ENCODE measurements around the gene KDM8. TPM values are rescaled to one million over a fixed set of nuclear protein-coding genes. Genes with fewer than 3 reads are reported as not detected.
"Not testable (repeated sequence)": the region's sequence is repeated elsewhere in the genome, so short reads cannot be mapped to it uniquely, and the experiment has no call there.

KDM8 gene
- total RNA-seq, 4 donors from 2014 or later, result 0.56 to 4.4 (median 2.5) TPM

GRCh38 chr16:27259710-27260109 lies 56.4 kb downstream of the KDM8 start:
- WGBS, 2 donors, result 80 to 87% methylated on average over 3 to 4 of the region's 4 CpGs
- DNase-seq, result no peak
- peak overlapping the region in 3 of 4 donors; percentile 80 to 85 (median 81) for H3K27ac ChIP-seq

GRCh38 chr16:27262904-27263423 lies 59.6 kb downstream of the KDM8 start:
- H3K36me3 ChIP-seq; H3K9me3 ChIP-seq; H3K4me3 ChIP-seq; H3K27me3 ChIP-seq; intact Hi-C loops (cut with DNase I); H3K27ac ChIP-seq; DNase-seq: not testable (repeated sequence)
- H3K4me1 ChIP-seq, result peaks cover 7 to 67% (median 23%) of the 10 kb centered on the region in 3 donors
- WGBS, 2 donors, result 89 to 90% methylated on average over 2 of the region's 2 CpGs

More at GRCh38 chr16:27259710-27260109, 56.4 kb downstream of the KDM8 start:
- H3K4me1 ChIP-seq, result peaks cover 14 to 91% (median 24%) of the 10 kb centered on the region in 3 donors
- no peaks in the 10 kb centered on the region for H3K9me3 ChIP-seq
- no peak for TF ChIP-seq POLR2A (IDR thresholded peaks at IDR 0.05)
- no peak for TF ChIP-seq CTCF (IDR thresholded peaks at IDR 0.05)
- H3K27me3 ChIP-seq, result no peaks in the 10 kb centered on the region
- intact Hi-C loops (cut with DNase I), result no loop called here
- H3K36me3 ChIP-seq, result peaks cover 0 to 26% (median 0%) of the 10 kb centered on the region in 3 donors
- H3K4me3 ChIP-seq, result no peak overlapping the region

- no peak for TF ChIP-seq POLR2A (IDR thresholded peaks at IDR 0.05)
- no peak for TF ChIP-seq CTCF (IDR thresholded peaks at IDR 0.05)
- H3K27me3 ChIP-seq, result no peaks in the 10 kb centered on the region
- DNase-seq, result no peak
- peak overlapping the region in 3 of 4 donors; percentile 33 to 57 (median 41) for H3K27ac ChIP-seq
- H3K9me3 ChIP-seq, result no peaks in the 10 kb centered on the region
- peaks cover 4 to 62% (median 18%) of the 10 kb centered on the region in 3 donors for H3K4me1 ChIP-seq
- WGBS, 2 donors, result 38 to 48% methylated on average over 6 of the region's 6 CpGs
- H3K36me3 ChIP-seq, result no peaks in the 10 kb centered on the region
- H3K4me3 ChIP-seq, result no peak overlapping the region
- intact Hi-C loops (cut with DNase I), result no loop called here
Observed at GRCh38 chr16:27264151-27264550, 60.8 kb downstream of the KDM8 start.

GRCh38 chr16:27265982-27266381 lies 62.7 kb downstream of the KDM8 start:
- H3K36me3 ChIP-seq, result no peaks in the 10 kb centered on the region
- H3K27me3 ChIP-seq, result no peaks in the 10 kb centered on the region
- TF ChIP-seq CTCF (IDR thresholded peaks at IDR 0.05) (no peak), POLR2A (IDR thresholded peaks at IDR 0.05) (no peak)
- DNase-seq, result no peak
- intact Hi-C loops (cut with DNase I), result no loop called here
- H3K9me3 ChIP-seq, result no peaks in the 10 kb centered on the region
- peaks cover 11 to 52% (median 17%) of the 10 kb centered on the region in 3 donors for H3K4me1 ChIP-seq
- no peak overlapping the region for H3K27ac ChIP-seq
- WGBS, 2 donors, result 83 to 95% methylated on average over 1 of the region's 1 CpG
- H3K4me3 ChIP-seq, result no peak overlapping the region

- no peak overlapping the region for H3K27ac ChIP-seq
- TF ChIP-seq CTCF (IDR thresholded peaks at IDR 0.05) (no peak), POLR2A (IDR thresholded peaks at IDR 0.05) (no peak)
- no peaks in the 10 kb centered on the region for H3K27me3 ChIP-seq
- WGBS, 2 donors, result 78 to 89% methylated on average over 8 of the region's 8 CpGs
- H3K4me3 ChIP-seq, result no peak overlapping the region
- DNase-seq, result no peak
- H3K4me1 ChIP-seq, result peaks cover 11 to 43% (median 12%) of the 10 kb centered on the region in 3 donors
- intact Hi-C loops (cut with DNase I), result no loop called here
- H3K36me3 ChIP-seq, result no peaks in the 10 kb centered on the region
- H3K9me3 ChIP-seq, result no peaks in the 10 kb centered on the region
Observed at GRCh38 chr16:27267037-27267677, 63.8 kb downstream of the KDM8 start.
